ENCODE results near the gene RBM27.

- TF ChIP-seq, protein P1, sequence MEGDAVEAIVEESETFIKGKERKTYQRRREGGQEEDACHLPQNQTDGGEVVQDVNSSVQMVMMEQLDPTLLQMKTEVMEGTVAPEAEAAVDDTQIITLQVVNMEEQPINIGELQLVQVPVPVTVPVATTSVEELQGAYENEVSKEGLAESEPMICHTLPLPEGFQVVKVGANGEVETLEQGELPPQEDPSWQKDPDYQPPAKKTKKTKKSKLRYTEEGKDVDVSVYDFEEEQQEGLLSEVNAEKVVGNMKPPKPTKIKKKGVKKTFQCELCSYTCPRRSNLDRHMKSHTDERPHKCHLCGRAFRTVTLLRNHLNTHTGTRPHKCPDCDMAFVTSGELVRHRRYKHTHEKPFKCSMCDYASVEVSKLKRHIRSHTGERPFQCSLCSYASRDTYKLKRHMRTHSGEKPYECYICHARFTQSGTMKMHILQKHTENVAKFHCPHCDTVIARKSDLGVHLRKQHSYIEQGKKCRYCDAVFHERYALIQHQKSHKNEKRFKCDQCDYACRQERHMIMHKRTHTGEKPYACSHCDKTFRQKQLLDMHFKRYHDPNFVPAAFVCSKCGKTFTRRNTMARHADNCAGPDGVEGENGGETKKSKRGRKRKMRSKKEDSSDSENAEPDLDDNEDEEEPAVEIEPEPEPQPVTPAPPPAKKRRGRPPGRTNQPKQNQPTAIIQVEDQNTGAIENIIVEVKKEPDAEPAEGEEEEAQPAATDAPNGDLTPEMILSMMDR (IDR thresholded peaks at IDR 0.05): no peak
- TF ChIP-seq POLR2AphosphoS5 (IDR thresholded peaks at IDR 0.05; ENCODE audit: insufficient read depth in 1 of 2, low read depth in 1 of 2) (no peak), POLR2A (IDR thresholded peaks at IDR 0.05) (no peak)
Observed at GRCh38 chr5:146232223-146232622, 28.8 kb downstream of the RBM27 start.
